H1 (cell line): ENCODE measurements around the gene CAPN1. TPM values are rescaled to one million over a fixed set of nuclear protein-coding genes. Genes with fewer than 3 reads are reported as not detected.

Experiments used
- BACH1 ChIP-seq: IDR thresholded peaks from 2 replicates; pipeline ENCODE4 v1.6.1; 2012; ENCODE audit warnings: low read length, improper control_type of control experiment
- polyA plus RNA-seq, 7 experiments: library from polyadenylated mRNA; depleted of rRNA in 3 of 7; stranded (reverse) in 5 of 7; unstranded in 2 of 7; fragments of >200 nt in 5 of 7; fragments of 200-250 nt in 2 of 7; gene quantifications; 1 replicate in 5 of 7; 2 replicates in 1 of 7; 4 replicates in 1 of 7; pipeline versions ENCODE4 v1.2.1 to v1.2.3, GENCODE V29; 2011 to 2013; ENCODE audit warnings: missing spikeins in 2 of 7, mixed read lengths in 2 of 7
- total RNA-seq: library from RNA; stranded (reverse); fragmentation: NEBNext Ultra II Directional; extraction: Animal tissue kit (Norgen Biotek cat#: 25700); gene quantifications from 2 replicates; pipeline ENCODE4 v1.2.1, GENCODE V29; 2021

The CAPN1 gene
- total and polyA plus RNA-seq, 2 of the 8 experiments (the other 6 are each of a cell fraction or from before 2014, with no cell fraction given): 194 to 233 TPM

- TF ChIP-seq BACH1: no peak
- TF ChIP-seq, all 59 proteins: peak for 4
Observed at GRCh38 chr11:65185869-65186341, 4.2 kb downstream of the CAPN1 start (continued).
